HG03558 (cell line): Measurements from ENCODE around the gene DYRK2.

Experiments used
- ATAC-seq: cut with Tn5 transposase; IDR thresholded peaks from one replicate; pipeline ENCODE4 v1.9.1; 2021; ENCODE audit warnings: moderate number of reproducible peaks; ENCODE audit not compliant: unreplicated experiment; ENCODE audit errors: extremely low read depth

DYRK2 gene

GRCh38 chr12:67698672-67699581 is 50.4 kb downstream of the DYRK2 start:
- peak; percentile 98 for ATAC-seq

DNA sequence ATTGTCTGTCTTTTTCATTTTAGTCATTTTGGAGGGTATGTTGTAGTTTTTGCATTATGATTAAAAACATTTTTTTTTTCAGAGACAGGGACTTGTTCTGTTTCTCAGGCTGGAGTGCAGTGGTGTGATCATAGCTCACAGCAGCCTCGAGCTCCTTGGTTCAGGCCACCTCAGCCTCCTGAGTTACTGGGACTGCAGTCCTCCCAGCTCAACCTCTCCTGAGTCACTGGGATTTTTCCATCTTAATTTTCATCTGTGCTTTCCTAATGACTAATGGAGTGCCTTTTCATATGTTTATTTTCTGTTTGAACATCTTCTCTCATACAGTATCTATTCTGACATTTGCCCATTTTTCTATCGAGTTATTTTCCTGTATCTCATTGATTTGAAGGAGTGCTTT is 52.6 kb downstream of the DYRK2 start:
- no peak for ATAC-seq

DNA sequence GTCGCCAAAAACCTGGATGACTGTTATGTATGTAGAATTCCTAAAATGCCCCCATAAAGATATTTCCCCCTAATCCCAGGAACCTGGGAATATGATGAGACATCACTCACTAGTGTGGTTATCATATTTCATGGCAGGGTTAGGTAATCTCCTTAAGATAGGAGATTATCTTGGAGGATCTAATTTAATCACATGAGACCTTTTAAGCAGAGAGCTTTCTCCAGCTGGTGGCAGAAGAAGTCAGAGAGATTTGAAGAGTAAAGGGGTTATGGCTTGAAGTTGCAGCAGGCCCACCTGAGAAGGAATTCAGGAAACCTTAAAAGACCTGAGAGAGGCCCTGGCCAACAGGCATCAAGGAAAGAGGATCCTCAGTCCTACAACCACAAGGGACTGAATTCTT is 53.6 kb downstream of the DYRK2 start:
- ATAC-seq, result no peak

DNA sequence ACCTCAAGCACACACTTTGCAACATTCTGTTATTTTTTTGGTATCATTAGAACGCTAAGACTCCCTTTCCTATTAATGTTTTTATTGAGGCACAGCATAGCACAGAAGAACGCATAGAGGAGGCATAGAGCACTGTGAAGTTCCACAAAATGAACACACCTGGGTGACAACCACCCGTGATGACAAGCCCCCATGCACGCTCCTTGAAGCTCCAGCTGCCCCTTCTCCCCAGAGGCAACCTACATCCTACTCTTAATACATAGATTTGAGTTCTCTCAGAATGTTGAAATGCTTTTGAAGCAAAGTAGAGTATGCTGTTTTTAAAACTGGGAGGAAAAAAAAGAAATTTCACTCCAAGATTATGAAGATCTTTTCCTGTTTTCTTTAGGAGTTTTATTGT is 55.5 kb downstream of the DYRK2 start:
- ATAC-seq, result no peak

- no peak for ATAC-seq
Measured at GRCh38 chr12:67705394-67706370, 57.1 kb downstream of the DYRK2 start.

GRCh38 chr12:67709367-67709954 is 60.9 kb downstream of the DYRK2 start:
- no peak for ATAC-seq

- ATAC-seq, result peak; percentile 93
Measured at GRCh38 chr12:67710582-67710981, 62.0 kb downstream of the DYRK2 start.

DNA sequence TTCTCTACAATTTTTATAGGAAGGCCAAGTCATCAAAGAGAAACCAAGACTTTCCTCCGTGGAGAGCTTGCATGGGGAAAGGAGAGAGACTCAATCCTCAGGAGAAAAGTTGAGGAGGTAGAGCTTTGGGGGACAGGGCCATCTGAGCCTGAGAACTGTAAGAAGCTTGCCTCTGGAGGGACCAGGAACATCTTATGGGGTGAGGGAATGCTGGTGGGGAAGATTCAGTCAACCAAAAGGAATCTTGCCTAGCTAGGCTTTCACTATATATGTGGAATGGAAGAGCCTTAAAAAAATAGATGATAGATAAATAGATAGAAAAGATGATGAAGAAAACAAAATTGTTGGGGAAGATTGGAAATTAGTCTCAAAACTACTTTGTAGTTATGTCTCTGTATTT is 63.5 kb downstream of the DYRK2 start:
- ATAC-seq, result no peak

- ATAC-seq, result no peak
Measured at GRCh38 chr12:67714648-67715047, 66.1 kb downstream of the DYRK2 start.
